ENCODE data around the gene EVL. TPM values are rescaled to one million over a fixed set of nuclear protein-coding genes. Genes with fewer than 3 reads are reported as not detected.

EVL gene
- total and polyA plus RNA-seq, 2 donors (not counting 3 experiments of a cell fraction or from before 2014, with no cell fraction given) = 34.6 to 62.5 TPM

- Histone ChIP-seq H2AFZ (ENCODE audit: low read depth, low read length) (no peak overlapping the region), H3K4me2 (ENCODE audit: insufficient read depth, low read length) (no peak overlapping the region), H3K36me3 (ENCODE audit: control insufficient read depth in 2 of 2, extremely low read depth in 1 of 2, insufficient read depth in 2 of 2, low read length in 2 of 2) (no peaks in the 10 kb centered on the region), H3K9me3 (replicated peaks; ENCODE audit: control insufficient read depth, insufficient read depth, low read length) (no peaks in the 10 kb centered on the region), H3K9ac (replicated peaks; ENCODE audit: extremely low read depth, insufficient read depth, low read length) (no peak overlapping the region), H3K4me3 (replicated peaks in 1 of 3; ENCODE audit: insufficient read depth in 1 of 3, low read depth in 1 of 3, low read length in 3 of 3) (no peak overlapping the region), H3K9me1 (replicated peaks; ENCODE audit: control insufficient read depth, extremely low read depth, insufficient read depth, low read length) (no peaks in the 10 kb centered on the region), H3K27ac (ENCODE audit: insufficient read depth, low read depth, low read length) (no peak overlapping the region), H4K20me1 (replicated peaks; ENCODE audit: control insufficient read depth, extremely low read depth, insufficient read depth, low read length) (no peaks in the 10 kb centered on the region), H3K79me2 (ENCODE audit: control insufficient read depth, insufficient read depth, low read length) (no peaks in the 10 kb centered on the region), H3K27me3 (ENCODE audit: control insufficient read depth in 2 of 2, insufficient read depth in 2 of 2, low read length in 2 of 2) (no peaks in the 10 kb centered on the region), H3K4me1 (ENCODE audit: control insufficient read depth, extremely low read depth, insufficient read depth, low read length) (no peaks in the 10 kb centered on the region)
- dilution Hi-C loops (cut with MboI; ENCODE audit: extremely low pct_ligation_motif_present, low sequenced_read_pairs) = no loop called here
- FAIRE-seq = no peak
- intact Hi-C loops (cut with micrococcal nuclease) = no loop called here
- BruUV-seq (replicated peaks) = no TSS peak
- no peak for DNase-seq (ENCODE audit: low read depth, low spot score)
- TF ChIP-seq, protein P1, sequence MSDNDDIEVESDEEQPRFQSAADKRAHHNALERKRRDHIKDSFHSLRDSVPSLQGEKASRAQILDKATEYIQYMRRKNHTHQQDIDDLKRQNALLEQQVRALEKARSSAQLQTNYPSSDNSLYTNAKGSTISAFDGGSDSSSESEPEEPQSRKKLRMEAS (IDR thresholded peaks at IDR 0.05; ENCODE audit: insufficient read depth, insufficient read length) = no peak
- no peak for TF ChIP-seq MYC (IDR thresholded peaks at IDR 0.05; ENCODE audit: low read depth, low read length)
- TF ChIP-seq JUN (IDR thresholded peaks at IDR 0.05; ENCODE audit: borderline replicate concordance, insufficient read depth, insufficient read length, low read depth) = no peak
- no peak for TF ChIP-seq FOS (IDR thresholded peaks at IDR 0.05; ENCODE audit: borderline replicate concordance, insufficient read depth, low read length)
- TF ChIP-seq, protein P2, sequence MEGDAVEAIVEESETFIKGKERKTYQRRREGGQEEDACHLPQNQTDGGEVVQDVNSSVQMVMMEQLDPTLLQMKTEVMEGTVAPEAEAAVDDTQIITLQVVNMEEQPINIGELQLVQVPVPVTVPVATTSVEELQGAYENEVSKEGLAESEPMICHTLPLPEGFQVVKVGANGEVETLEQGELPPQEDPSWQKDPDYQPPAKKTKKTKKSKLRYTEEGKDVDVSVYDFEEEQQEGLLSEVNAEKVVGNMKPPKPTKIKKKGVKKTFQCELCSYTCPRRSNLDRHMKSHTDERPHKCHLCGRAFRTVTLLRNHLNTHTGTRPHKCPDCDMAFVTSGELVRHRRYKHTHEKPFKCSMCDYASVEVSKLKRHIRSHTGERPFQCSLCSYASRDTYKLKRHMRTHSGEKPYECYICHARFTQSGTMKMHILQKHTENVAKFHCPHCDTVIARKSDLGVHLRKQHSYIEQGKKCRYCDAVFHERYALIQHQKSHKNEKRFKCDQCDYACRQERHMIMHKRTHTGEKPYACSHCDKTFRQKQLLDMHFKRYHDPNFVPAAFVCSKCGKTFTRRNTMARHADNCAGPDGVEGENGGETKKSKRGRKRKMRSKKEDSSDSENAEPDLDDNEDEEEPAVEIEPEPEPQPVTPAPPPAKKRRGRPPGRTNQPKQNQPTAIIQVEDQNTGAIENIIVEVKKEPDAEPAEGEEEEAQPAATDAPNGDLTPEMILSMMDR (IDR thresholded peaks at IDR 0.05; ENCODE audit: extremely low read depth in 1 of 2, insufficient read depth in 1 of 2, low read depth in 1 of 2, low read length in 2 of 2) = no peak
- no peak for TF ChIP-seq POLR2AphosphoS5 (IDR thresholded peaks at IDR 0.05; ENCODE audit: insufficient read depth, low read depth, low read length)
- TF ChIP-seq EZH2 (IDR thresholded peaks at IDR 0.05; ENCODE audit: borderline replicate concordance, low read depth, low read length, severe bottlenecking) = no peak
- TF ChIP-seq GATA2 (IDR thresholded peaks at IDR 0.05; ENCODE audit: insufficient read depth, insufficient read length, low read depth, low read length) = no peak
- no peak for TF ChIP-seq POLR2A (IDR thresholded peaks at IDR 0.05; ENCODE audit: low read depth, low read length)
- CTCF ChIA-PET = interaction anchor here (0.9 to 2.9 kb wide), 5 partner anchors 8 to 77 kb away, joined by 3 to 15 read pairs (median 3); no protein-coding TSS in a partner anchor
- POLR2A ChIA-PET = no interaction called here
Observed at GRCh38 chr14:100116134-100116533, 50.9 kb downstream of the EVL start.

All from endothelial cell of umbilical vein (primary cell).